ENCODE data around the gene RSF1.

RSF1 gene

GRCh38 chr11:77619576-77620198, 200.8 kb downstream of the RSF1 start:
- DNase-seq (ENCODE audit: low read depth): no peak

DNA sequence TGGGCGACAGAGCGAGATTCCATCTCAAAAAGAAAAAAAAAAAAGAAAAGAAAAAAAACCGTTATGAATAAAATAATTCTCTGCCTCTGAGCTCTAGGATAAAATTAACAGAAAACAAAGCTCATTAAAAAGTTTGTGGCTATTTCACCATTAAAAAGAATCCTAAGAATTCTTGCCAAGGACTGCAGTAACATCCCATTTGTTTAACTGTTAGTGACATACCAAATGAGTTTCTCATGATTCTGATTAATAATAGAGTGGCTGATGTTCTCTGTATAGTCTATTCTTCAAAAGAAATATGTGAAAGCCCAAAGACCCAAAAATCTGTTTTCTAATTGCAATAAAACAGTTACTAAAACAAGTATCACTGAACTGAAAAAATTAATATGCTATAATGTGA, 202.6 kb downstream of the RSF1 start:
- no peak for DNase-seq (ENCODE audit: low read depth)

DNA sequence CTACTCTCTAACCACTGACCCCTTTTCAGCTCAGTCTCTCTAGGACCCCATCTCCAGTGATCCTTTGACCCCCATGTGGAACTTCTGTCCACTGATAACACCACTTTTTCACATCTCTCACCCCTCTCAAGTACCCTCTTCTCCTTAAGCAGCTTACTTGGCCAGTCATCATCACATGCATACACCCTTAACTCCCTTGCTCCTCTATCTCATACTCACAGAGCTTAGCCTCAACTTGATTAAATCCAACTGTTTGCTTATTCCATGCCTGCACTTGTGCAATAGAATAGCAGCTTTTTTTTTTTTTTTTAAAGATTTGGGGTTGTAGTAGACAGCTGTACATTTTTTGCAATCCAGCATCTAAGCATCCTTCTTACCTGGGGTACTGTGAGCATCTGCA, 208.6 kb downstream of the RSF1 start:
- no peak for DNase-seq (ENCODE audit: low read depth)

Measured in stimulated activated CD8-positive, alpha-beta memory T cell treated with anti-CD3 and anti-CD28 coated beads, Interleukin-15, amount 100 ng/mL, for 24 hours (primary cell).